ENCODE data around the gene OSBPL8.

The OSBPL8 gene

GRCh38 chr12:76560086-76560491 is 518 bp upstream of the OSBPL8 start:
- H3K4me3 ChIP-seq (ENCODE audit: low read depth, low read length), result peak overlapping the region; percentile 99
- no peak for DNase-seq (ENCODE audit: low read depth)

GRCh38 chr12:76558684-76559399 is 729 bp downstream of the OSBPL8 start:
- no peak for DNase-seq (ENCODE audit: low read depth)

GRCh38 chr12:76556368-76556767 is 3.2 kb downstream of the OSBPL8 start:
- no peak for DNase-seq (ENCODE audit: low read depth)
- no peak overlapping the region for H3K4me3 ChIP-seq (ENCODE audit: low read depth, low read length)

More at GRCh38 chr12:76558684-76559399, 729 bp downstream of the OSBPL8 start:
- H3K4me3 ChIP-seq (ENCODE audit: low read depth, low read length), result peak overlapping the region; percentile 99

- H3K4me3 ChIP-seq (ENCODE audit: low read depth, low read length), result no peak overlapping the region
- DNase-seq (ENCODE audit: low read depth), result no peak
Observed at GRCh38 chr12:76555797-76556196, 3.8 kb downstream of the OSBPL8 start.

GRCh38 chr12:76555231-76555767 is 4.3 kb downstream of the OSBPL8 start:
- no peak for DNase-seq (ENCODE audit: low read depth)
- H3K4me3 ChIP-seq (ENCODE audit: low read depth, low read length), result no peak overlapping the region

- H3K4me3 ChIP-seq (ENCODE audit: low read depth, low read length), result no peak overlapping the region
- no peak for DNase-seq (ENCODE audit: low read depth)
Observed at GRCh38 chr12:76554405-76555230, 5.0 kb downstream of the OSBPL8 start.

- no peak for DNase-seq (ENCODE audit: low read depth)
- no peak overlapping the region for H3K4me3 ChIP-seq (ENCODE audit: low read depth, low read length)
Observed at GRCh38 chr12:76552343-76552938, 7.1 kb downstream of the OSBPL8 start.

- DNase-seq (ENCODE audit: low read depth), result no peak
- H3K4me3 ChIP-seq (ENCODE audit: low read depth, low read length), result no peak overlapping the region
Observed at GRCh38 chr12:76551482-76551888, 8.1 kb downstream of the OSBPL8 start.

GRCh38 chr12:76549131-76549530 is 10.4 kb downstream of the OSBPL8 start:
- no peak for DNase-seq (ENCODE audit: low read depth)
- no peak overlapping the region for H3K4me3 ChIP-seq (ENCODE audit: low read depth, low read length)

- H3K4me3 ChIP-seq (ENCODE audit: low read depth, low read length), result no peak overlapping the region
Observed at GRCh38 chr12:76548222-76548837, 11.2 kb downstream of the OSBPL8 start.

GRCh38 chr12:76547526-76547925 is 12.0 kb downstream of the OSBPL8 start:
- H3K4me3 ChIP-seq (ENCODE audit: low read depth, low read length), result no peak overlapping the region
- DNase-seq (ENCODE audit: low read depth), result no peak

More at GRCh38 chr12:76548222-76548837, 11.2 kb downstream of the OSBPL8 start:
- no peak for DNase-seq (ENCODE audit: low read depth)

GRCh38 chr12:76546889-76547288 is 12.7 kb downstream of the OSBPL8 start:
- no peak for DNase-seq (ENCODE audit: low read depth)
- no peak overlapping the region for H3K4me3 ChIP-seq (ENCODE audit: low read depth, low read length)

GRCh38 chr12:76545486-76545885 is 14.1 kb downstream of the OSBPL8 start:
- no peak for DNase-seq (ENCODE audit: low read depth)
- H3K4me3 ChIP-seq (ENCODE audit: low read depth, low read length), result no peak overlapping the region

GRCh38 chr12:76544601-76545261 is 14.8 kb downstream of the OSBPL8 start:
- H3K4me3 ChIP-seq (ENCODE audit: low read depth, low read length), result no peak overlapping the region
- no peak for DNase-seq (ENCODE audit: low read depth)

GRCh38 chr12:76543813-76544347 is 15.7 kb downstream of the OSBPL8 start:
- no peak for DNase-seq (ENCODE audit: low read depth)
- no peak overlapping the region for H3K4me3 ChIP-seq (ENCODE audit: low read depth, low read length)

- H3K4me3 ChIP-seq (ENCODE audit: low read depth, low read length), result no peak overlapping the region
- DNase-seq (ENCODE audit: low read depth), result no peak
Observed at GRCh38 chr12:76542908-76543307, 16.7 kb downstream of the OSBPL8 start.

- no peak overlapping the region for H3K4me3 ChIP-seq (ENCODE audit: low read depth, low read length)
- no peak for DNase-seq (ENCODE audit: low read depth)
Observed at GRCh38 chr12:76539727-76540126, 19.8 kb downstream of the OSBPL8 start.

- DNase-seq (ENCODE audit: low read depth), result no peak
- no peak overlapping the region for H3K4me3 ChIP-seq (ENCODE audit: low read depth, low read length)
Observed at GRCh38 chr12:76537923-76538322, 21.6 kb downstream of the OSBPL8 start.

GRCh38 chr12:76536546-76536945 is 23.0 kb downstream of the OSBPL8 start:
- H3K4me3 ChIP-seq (ENCODE audit: low read depth, low read length), result no peak overlapping the region

More at GRCh38 chr12:76536546-76536945, 23.0 kb downstream of the OSBPL8 start:
- DNase-seq (ENCODE audit: low read depth), result no peak

All from skeletal muscle cell (primary cell).